Amniotic stem cell (primary cell): ENCODE results near the gene DPPA3.
"Not testable (repeated sequence)": the region's sequence is repeated elsewhere in the genome, so short reads cannot be mapped to it uniquely, and the experiment has no call there.

Source experiments
- DNase-seq: peaks from one replicate; lab custom pipeline; 2025; lab: John Stamatoyannopoulos, UW

The DPPA3 gene

GRCh38 chr12:7730984-7731383 is 19.8 kb downstream of the DPPA3 start:
- not testable (repeated sequence) for DNase-seq

DNA sequence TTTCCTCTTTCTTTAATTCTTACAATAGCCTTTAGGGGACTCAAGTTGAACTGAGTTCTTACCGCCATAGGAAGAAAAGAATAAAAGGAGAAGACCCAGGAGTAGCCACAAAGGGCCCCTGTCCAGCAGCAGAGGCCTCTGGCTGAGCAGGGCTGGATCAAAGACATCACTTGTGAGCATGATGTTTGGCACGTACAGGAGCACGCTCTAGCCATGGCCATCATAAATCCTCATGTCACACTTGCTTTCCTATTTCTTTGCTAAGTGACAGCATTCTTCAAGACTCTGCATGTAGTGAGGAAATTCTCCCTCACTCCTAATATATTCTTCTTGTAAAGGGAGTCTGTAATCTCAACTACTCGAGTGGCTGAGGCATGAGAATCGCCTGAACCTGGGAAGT is 20.3 kb downstream of the DPPA3 start:
- no peak for DNase-seq

DNA sequence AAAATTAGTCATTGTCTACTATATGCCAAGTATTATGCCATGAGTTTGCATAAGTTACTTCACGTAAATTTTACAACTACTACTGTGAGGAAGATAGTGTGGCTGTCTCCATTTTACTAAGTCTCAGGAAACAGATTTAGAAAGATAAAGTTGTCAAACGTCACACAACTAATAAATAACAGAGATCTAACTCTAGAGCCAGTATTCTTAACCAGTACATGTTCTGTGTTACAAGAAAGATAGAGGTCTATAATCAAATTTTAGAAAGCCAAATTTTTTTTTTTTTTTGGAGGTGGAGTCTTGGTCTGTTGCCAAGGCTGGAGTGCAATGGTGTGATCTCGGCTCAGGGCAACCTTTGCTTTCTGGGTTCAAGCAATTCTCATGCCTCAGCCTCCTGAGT is 21.8 kb downstream of the DPPA3 start:
- DNase-seq: no peak

DNA sequence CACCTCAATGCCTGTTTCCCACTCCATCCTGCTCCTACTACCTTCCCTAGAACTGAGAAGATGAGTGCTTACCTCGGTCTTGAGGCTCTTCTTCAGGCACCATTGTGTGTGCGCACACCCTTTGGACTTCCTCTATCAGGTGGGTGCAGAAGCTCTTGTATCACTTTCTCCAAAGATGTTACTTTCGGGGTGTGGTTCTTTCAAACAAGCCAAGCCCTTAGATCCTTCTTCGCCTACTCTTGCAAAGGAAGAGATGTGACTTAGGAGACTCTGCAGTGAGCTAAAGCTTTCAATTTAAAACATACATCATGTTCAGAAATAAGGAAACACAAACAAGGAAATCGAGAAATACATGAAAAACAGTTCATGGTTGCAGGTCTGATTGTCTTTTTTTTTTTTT is 36.0 kb downstream of the DPPA3 start, which contains the start of gene CLEC4C:
CLEC4C (minus strand) TSS at position 130 of the 400 bp plus-strand sequence; CDS start at position 103, 27 bp downstream.
- no peak for DNase-seq

DNA sequence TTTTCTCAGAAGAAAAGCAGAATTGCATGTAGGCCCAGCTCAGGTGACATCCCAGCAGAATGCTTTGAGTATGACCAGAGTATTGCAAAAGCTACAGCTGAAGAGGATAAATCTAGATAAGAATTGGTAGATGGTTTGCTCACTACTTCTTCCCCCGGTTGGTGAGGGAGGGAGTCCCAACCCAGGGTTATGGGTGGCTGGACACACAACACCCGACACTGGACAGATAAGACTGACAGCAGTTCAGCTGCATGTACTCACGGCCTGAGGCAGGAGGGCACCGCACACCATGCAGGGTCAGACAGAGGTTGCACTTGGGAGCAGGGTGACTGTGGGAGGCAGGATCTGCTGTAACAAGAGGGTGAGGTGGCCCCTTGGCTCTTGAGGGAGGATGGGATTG is 37.6 kb downstream of the DPPA3 start:
- no peak for DNase-seq

- no peak for DNase-seq
These were observed 38.2 kb downstream of the DPPA3 start for GRCh38 chr12:7749442-7749841.

DNA sequence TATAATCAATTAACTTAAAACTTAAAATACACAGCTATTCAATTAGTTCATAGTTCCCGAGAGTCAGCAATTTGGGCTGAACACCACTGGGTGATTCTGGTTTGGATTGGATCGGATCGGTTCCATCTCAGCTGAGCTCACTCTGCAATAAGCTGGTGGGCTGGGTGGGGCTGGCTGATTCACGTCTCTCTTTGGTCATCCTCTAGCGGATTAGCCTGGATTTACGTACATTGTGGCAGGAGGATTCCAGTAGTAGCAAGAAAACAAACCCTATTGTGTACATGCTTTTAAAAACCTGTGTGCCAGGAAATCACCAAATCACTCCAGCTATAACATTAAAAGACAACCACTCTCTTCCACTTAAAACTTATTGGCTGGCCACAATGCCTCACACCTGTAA is 39.1 kb downstream of the DPPA3 start:
- no peak for DNase-seq

DNA sequence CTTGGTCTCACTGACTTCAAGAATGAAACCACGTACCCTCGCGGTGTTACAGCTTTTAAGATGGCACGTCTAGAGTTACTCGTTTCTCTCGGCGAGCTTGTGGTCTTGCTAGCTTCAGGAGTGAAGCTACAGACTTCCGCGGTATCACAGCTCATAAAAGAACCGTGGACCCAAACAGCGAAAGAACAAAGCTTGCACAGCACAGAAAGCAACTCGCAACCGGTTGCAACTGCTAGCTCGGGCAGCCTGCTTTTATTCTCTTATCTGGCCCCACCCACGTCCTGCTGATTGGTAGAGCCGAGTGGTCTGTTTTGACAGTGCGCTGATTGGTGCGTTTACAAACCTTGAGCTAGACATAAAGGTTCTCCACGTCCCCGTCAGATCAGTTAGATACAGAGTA is 40.2 kb downstream of the DPPA3 start:
- no peak for DNase-seq

GRCh38 chr12:7751941-7752922 is 41.0 kb downstream of the DPPA3 start:
- DNase-seq: not testable (repeated sequence)

DNA sequence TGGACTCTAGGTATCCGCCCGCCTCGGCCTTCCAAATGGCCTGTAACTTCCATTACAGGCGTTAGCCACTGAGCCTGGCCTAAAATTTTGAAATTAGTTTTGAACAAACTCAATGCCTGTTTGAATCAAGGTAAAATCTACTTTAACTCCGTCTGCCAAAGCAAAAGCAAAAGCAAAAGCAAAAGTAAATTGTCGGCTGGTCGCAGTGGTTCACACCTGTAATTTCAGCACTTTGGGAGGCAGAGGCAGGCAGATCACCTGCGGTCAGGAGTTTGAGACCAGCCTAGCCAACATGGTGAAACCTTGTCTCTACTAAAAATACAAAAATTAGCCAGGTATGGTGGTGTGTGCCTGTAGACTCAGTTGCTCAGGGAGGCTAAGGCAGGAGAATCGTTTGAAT is 44.4 kb downstream of the DPPA3 start:
- DNase-seq: not testable (repeated sequence)

- DNase-seq: no peak
These were observed 45.8 kb downstream of the DPPA3 start for GRCh38 chr12:7756993-7757392.

DNA sequence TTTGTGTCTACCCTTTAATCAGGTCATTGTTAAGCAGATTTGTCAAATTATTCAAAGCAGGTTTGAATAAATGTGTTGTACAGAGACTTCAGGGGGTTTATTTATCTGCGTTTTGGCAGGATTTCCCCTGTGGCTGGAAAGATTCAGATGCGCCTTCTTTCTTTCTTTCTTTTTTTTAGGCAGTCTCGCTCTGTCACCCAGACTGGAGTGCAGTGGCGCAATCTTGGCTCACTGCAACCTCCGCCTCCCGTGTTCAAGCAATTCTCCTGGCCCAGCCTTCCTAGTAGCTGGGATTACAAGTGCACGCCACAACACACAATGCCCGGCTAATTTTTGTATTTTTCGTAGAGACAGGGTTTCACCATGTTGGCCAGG is 47.5 kb downstream of the DPPA3 start:
- DNase-seq: no peak
